ENCODE results near the gene TUSC1. TPM values are rescaled to one million over a fixed set of nuclear protein-coding genes. Genes with fewer than 3 reads are reported as not detected.

The TUSC1 gene
- total RNA-seq, 1 experiment from 2014 or later = not detected

GRCh38 chr9:25709941-25710340 lies 31.7 kb upstream of the TUSC1 start:
- no peak overlapping the region for H2BK5ac ChIP-seq (ENCODE audit: insufficient read length, low read length)
- no peaks in the 10 kb centered on the region for H4K20me1 ChIP-seq (ENCODE audit: control insufficient read depth, insufficient read depth, insufficient read length)
- no peak overlapping the region for H2AK5ac ChIP-seq (ENCODE audit: insufficient read length, low read length)
- no peak for DNase-seq
- Mint-ChIP-seq H3K4me3 (no peak overlapping the region), H3K4me1 (no peaks in the 10 kb centered on the region), H3K9me3 (no peaks in the 10 kb centered on the region), H3K27ac (no peak overlapping the region), H3K27me3 (ENCODE audit: low read depth) (no peaks in the 10 kb centered on the region), H3K36me3 (ENCODE audit: insufficient read depth in 1 of 3, low read depth in 3 of 3) (no peaks in the 10 kb centered on the region)
- no peak overlapping the region for H4K91ac ChIP-seq (ENCODE audit: insufficient read length, low read depth, low read length)
- H2AFZ ChIP-seq (ENCODE audit: low read length) = no peak overlapping the region
- no peak overlapping the region for H2BK15ac ChIP-seq (ENCODE audit: low read depth, low read length)
- no peak overlapping the region for H3K18ac ChIP-seq (ENCODE audit: insufficient read length, low read depth, low read length)
- no peaks in the 10 kb centered on the region for H3K4me1 ChIP-seq (ENCODE audit: insufficient read depth, low read length)
- H4K5ac ChIP-seq (ENCODE audit: insufficient read length, low read depth, low read length) = no peak overlapping the region
- H3K23me2 ChIP-seq (ENCODE audit: insufficient read length, low read depth, low read length, poor library complexity, severe bottlenecking) = no peaks in the 10 kb centered on the region
- no peak overlapping the region for H3K4me2 ChIP-seq (ENCODE audit: insufficient read depth, insufficient read length, low read length)
- H3K4ac ChIP-seq (ENCODE audit: low read depth, low read length) = no peak overlapping the region
- no peak overlapping the region for H3K9ac ChIP-seq (ENCODE audit: extremely low read depth, insufficient read length, low read length)
- H3K27me3 ChIP-seq (ENCODE audit: insufficient read depth, low read length) = no peaks in the 10 kb centered on the region
- H3K23ac ChIP-seq (ENCODE audit: insufficient read length, low read depth, low read length) = no peak overlapping the region
- H3T11ph ChIP-seq (ENCODE audit: low read length) = no peak overlapping the region
- no peak overlapping the region for H2BK120ac ChIP-seq (ENCODE audit: low read depth, low read length, poor library complexity, severe bottlenecking)
- no peaks in the 10 kb centered on the region for H3K79me2 ChIP-seq (ENCODE audit: insufficient read depth, low read length)
- H2BK20ac ChIP-seq (ENCODE audit: low read depth, low read length, poor library complexity, severe bottlenecking) = no peak overlapping the region
- no peak overlapping the region for H2BK12ac ChIP-seq (ENCODE audit: insufficient read length, low read depth, low read length)
- no peaks in the 10 kb centered on the region for H3K79me1 ChIP-seq (ENCODE audit: insufficient read depth, low read depth, low read length, poor library complexity, severe bottlenecking)
- no peak overlapping the region for H3K27ac ChIP-seq (ENCODE audit: insufficient read length, low read depth, low read length)
- no peak overlapping the region for H4K8ac ChIP-seq (replicated peaks; ENCODE audit: insufficient read length, low read depth, low read length)
- no peaks in the 10 kb centered on the region for H3K9me3 ChIP-seq (ENCODE audit: control insufficient read depth, low read depth, low read length)
- H3K56ac ChIP-seq (ENCODE audit: insufficient read length, low read depth, low read length) = no peak overlapping the region
- TF ChIP-seq CTCF (conservative IDR thresholded peaks at IDR 0.05) = no peak
- no peak overlapping the region for H3K14ac ChIP-seq (ENCODE audit: insufficient read depth, low read length)

All from H9 (cell line).